Upper lobe of right lung (tissue), 1 donor: ENCODE measurements around the gene QPCTL. TPM values are rescaled to one million over a fixed set of nuclear protein-coding genes. Genes with fewer than 3 reads are reported as not detected.
"Not testable (repeated sequence)": the region's sequence is repeated elsewhere in the genome, so short reads cannot be mapped to it uniquely, and the experiment has no call there.

Source experiments
- ATAC-seq: fragments of 200-7000 bp; cut with Tn5 transposase; one replicate; pipeline ENCODE4 v1.9.1; 2020; ENCODE audit warnings: mild to moderate bottlenecking, moderate library complexity
- DNase-seq: peaks from one replicate; pipeline ENCODE4 v3.0.0-alpha.2; 2020
- H3K27ac ChIP-seq: fragments of 200-600 bp; one replicate; pipeline ENCODE4 v1.8.0; 2022
- H3K27me3 ChIP-seq: fragments of 200-600 bp; one replicate; pipeline ENCODE4 v1.8.0; 2022; ENCODE audit warnings: mild to moderate bottlenecking
- H3K36me3 ChIP-seq: fragments of 200-600 bp; one replicate; pipeline ENCODE4 v1.8.0; 2022
- H3K4me1 ChIP-seq: fragments of 200-600 bp; one replicate; pipeline ENCODE4 v1.8.0; 2022
- H3K4me3 ChIP-seq: fragments of 200-600 bp; one replicate; pipeline ENCODE4 v1.8.0; 2022; ENCODE audit warnings: mild to moderate bottlenecking
- H3K9me3 ChIP-seq: fragments of 200-600 bp; one replicate; pipeline ENCODE4 v1.8.0; 2022
- intact Hi-C: fragments of 100-400 bp; cut with DNase I; formaldehyde crosslinking; loops from one replicate; pipeline ENCODE4 v1.11.0; 2022
- total RNA-seq: library from RNA; stranded (reverse); fragmentation: NEBNext Ultra II Directional; extraction: Animal tissue kit (Norgen Biotek cat#: 25700); gene quantifications from one replicate; pipeline ENCODE4 v1.2.1, GENCODE V29; 2021
- TF ChIP-seq, protein P1 (sequence below): fragments of 200-600 bp; IDR thresholded peaks from one replicate; pipeline ENCODE4 v1.8.0; 2022; ENCODE audit warnings: antibody characterized with exemption
- donor health status: DM: no; HTN: yes; CAD: no; lungs with severe emphysema.

Gene QPCTL
- total RNA-seq, 1 donor from 2014 or later: 7.0 TPM

DNA sequence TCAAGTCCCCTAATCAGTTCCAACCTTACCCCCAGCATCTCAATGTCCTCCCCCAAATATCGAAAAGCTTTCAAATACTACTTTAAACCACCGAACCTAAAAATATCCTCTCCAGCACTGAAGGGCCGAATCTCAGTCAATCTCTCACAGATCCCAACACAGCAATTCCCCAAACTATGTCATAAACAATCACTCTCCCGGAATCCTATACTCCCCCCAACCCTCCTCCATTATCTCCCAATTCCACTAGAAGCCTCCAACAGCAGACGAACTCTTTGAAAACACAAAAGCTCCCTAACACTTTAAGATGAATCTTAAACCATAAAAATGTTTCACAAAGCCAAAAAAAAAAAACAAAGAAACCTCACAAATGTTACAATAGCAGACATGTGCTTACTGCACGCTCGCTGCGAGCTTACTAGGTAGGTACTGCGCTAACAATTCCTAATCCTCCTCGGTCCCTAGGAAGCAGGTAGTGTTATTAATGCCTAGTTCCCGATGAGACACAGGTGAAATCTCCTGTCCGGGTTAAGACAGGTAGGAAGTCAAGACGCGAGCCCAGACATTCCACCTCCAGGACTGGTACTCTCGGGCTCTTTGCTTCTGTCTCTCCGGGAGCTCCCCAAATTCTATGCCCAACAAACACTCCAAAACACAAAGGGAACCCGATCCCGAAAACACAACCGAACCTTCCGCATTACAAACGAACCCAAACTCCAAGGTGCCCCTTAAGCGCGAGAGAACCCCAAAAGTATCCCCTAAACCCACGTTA lies 24.1 kb downstream of the QPCTL start:
- Histone ChIP-seq H3K4me3 (peak overlapping the region; percentile 69), H3K27me3 (no peaks in the 10 kb centered on the region), H3K27ac (peak overlapping the region; percentile 68), H3K9me3 (no peaks in the 10 kb centered on the region), H3K36me3 (peaks cover 15% of the 10 kb centered on the region), H3K4me1 (peaks cover 15% of the 10 kb centered on the region)
- no peak for DNase-seq
- ATAC-seq: no peak
- intact Hi-C loops: no loop called here
- TF ChIP-seq, protein P1, sequence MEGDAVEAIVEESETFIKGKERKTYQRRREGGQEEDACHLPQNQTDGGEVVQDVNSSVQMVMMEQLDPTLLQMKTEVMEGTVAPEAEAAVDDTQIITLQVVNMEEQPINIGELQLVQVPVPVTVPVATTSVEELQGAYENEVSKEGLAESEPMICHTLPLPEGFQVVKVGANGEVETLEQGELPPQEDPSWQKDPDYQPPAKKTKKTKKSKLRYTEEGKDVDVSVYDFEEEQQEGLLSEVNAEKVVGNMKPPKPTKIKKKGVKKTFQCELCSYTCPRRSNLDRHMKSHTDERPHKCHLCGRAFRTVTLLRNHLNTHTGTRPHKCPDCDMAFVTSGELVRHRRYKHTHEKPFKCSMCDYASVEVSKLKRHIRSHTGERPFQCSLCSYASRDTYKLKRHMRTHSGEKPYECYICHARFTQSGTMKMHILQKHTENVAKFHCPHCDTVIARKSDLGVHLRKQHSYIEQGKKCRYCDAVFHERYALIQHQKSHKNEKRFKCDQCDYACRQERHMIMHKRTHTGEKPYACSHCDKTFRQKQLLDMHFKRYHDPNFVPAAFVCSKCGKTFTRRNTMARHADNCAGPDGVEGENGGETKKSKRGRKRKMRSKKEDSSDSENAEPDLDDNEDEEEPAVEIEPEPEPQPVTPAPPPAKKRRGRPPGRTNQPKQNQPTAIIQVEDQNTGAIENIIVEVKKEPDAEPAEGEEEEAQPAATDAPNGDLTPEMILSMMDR: no peak

DNA sequence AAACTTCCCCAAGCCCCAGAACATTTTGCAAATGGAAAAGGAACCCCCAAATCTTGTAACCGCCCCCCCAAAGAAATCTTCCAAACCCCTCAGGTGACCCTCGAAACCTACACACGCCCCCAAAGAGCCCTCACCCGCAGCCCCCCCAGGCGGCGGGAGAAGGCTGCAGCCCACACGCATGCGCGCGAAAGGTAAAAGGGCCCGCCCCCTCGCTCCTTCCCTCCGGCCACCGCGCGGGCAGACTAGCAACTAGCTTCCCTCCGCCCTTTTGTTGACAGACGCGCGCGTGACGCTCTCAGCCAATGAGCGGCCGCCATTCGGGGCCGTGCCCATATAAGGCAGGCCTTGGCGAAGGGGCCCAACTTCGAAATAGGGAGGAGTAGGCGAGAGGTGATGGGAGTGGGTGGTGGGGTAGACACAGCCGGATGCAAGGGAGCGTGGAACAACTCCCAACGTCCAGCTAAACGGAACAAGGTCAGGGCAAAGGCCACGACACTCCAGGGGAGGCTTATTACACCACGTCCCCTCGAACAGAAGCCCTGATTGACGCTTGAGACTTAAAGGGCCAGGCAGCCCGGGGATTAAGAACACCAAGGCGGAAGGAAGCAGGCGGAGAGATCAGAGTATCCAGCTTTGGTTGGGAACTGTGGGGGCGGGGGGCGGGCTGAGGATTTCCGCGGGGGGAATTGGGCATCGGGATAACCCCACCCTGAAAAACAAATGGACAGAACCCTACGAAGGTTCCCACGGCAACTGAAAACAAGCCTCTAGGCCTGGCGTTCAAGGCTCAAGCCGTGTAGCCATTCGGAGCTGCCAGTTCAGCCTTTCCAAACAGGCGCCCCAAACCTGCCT lies 24.9 kb downstream of the QPCTL start:
- Histone ChIP-seq H3K4me1 (peaks cover 15% of the 10 kb centered on the region), H3K36me3 (peaks cover 15% of the 10 kb centered on the region), H3K27me3 (no peaks in the 10 kb centered on the region), H3K4me3 (peak overlapping the region; percentile 69), H3K27ac (peak overlapping the region; percentile 86), H3K9me3 (no peaks in the 10 kb centered on the region)
- intact Hi-C loops: no loop called here
- TF ChIP-seq, protein P1: peak; percentile 15
- DNase-seq (peak; percentile 100), ATAC-seq (peak; percentile 98)

DNA sequence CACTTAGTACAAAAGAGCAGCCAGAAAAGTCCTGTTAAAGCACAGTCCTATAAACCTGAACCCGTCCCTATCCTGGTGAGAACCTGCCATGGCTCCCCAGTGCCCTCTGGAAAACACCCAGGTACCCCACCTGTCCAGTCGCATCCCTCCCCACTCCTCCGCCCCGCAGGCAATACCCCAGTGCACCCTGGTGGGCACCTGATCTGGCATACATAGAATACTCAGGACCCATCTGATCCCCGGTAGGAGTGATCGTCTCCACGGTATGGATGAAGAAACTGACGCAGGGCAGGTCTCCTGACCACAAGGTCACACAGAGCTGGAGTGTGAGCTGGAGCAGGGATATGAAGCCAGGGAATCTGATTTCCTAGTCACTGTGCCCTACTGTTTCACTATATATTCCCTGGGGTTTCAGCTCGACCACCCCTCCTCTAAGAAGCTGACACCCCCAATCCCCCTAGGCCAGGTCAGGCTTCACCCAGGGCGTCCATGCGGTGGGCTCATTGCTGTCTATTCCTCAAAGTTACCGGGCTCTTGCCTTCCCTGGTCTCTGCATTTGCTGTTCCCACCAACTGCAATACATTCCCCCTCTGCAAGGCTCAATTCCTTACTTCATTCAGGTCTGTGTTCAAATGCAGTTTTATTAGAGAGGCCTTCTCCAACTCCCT lies 25.7 kb downstream of the QPCTL start:
- ATAC-seq (no peak), DNase-seq (peak; percentile 66)
- Histone ChIP-seq H3K4me3 (peak overlapping the region; percentile 69), H3K4me1 (peaks cover 15% of the 10 kb centered on the region), H3K27ac (peak overlapping the region; percentile 86), H3K36me3 (peaks cover 10% of the 10 kb centered on the region), H3K27me3 (no peaks in the 10 kb centered on the region), H3K9me3 (no peaks in the 10 kb centered on the region)
- TF ChIP-seq, protein P1: no peak
- intact Hi-C loops: no loop called here

DNA sequence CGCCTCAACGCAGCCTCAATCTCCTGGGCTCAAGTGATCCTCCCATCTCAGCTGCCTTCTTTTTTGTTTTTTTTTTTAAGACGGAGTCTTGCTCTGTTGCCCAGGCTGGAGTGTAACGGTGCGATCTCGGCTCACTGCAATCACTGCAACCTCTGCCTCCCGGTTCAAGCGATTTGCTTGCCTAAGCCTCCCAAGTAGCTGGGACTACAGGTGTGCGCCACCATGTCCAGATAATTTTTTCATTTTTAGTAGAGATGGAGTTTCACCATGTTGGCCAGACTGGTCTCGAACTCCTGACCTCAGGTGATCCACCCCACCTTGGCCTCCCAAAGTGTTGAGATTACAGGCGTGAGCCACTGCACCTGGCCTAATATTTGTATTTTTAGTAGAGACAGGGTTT lies 27.6 kb downstream of the QPCTL start:
- H3K36me3 ChIP-seq: peaks cover 14% of the 10 kb centered on the region
- intact Hi-C loops, H3K9me3 ChIP-seq, H3K27me3 ChIP-seq, ATAC-seq, H3K27ac ChIP-seq, H3K4me3 ChIP-seq, DNase-seq: not testable (repeated sequence)
- H3K4me1 ChIP-seq: peaks cover 15% of the 10 kb centered on the region

DNA sequence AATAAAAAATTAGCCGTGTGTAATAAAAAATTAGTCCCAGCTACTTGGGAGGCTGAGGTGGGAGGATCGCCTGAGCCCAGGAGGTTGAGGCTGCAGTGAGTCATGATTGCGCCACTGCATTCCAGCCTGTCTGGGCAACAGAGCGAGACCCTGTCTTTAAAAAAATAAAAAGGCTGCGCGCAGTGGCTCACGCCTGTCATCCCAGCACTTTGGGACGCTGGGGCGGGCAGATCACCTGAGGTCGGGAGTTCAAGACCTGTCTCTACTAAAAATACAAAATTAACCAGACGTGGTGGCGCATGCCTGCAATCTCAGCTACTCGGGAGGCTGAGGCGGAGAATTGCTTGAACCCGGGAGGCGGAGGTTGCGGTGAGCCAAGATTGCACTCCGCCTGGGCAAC lies 36.2 kb downstream of the QPCTL start:
- H3K4me3 ChIP-seq, DNase-seq, H3K9me3 ChIP-seq, H3K36me3 ChIP-seq, H3K27ac ChIP-seq, ATAC-seq, intact Hi-C loops, H3K27me3 ChIP-seq: not testable (repeated sequence)
- peaks cover 13% of the 10 kb centered on the region for H3K4me1 ChIP-seq

DNA sequence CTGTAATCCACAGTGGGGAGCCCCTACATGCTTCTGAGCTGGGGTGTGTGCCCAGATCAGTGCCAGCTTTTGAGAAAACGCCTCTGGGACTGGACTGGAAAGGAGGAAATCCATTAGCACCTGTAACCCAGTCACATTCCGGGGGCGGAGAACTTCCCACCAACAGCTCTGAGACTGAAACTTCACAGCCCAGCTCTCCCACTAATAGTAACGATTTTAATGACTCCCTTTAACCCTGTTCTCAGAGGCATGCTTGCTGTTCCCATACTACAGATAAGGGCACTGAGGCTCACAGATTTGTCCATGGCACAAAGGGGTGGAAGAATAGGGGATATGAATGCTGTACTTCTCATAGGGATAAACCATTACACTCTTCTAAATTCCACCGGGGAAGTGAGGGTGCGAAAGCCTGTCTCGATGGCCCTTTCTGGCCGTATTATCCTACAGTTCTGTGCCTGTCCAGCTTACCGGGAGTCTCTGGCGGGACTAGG lies 37.4 kb downstream of the QPCTL start:
- Histone ChIP-seq H3K36me3 (peaks cover 6% of the 10 kb centered on the region), H3K27me3 (no peaks in the 10 kb centered on the region), H3K27ac (peak overlapping the region; percentile 70), H3K9me3 (no peaks in the 10 kb centered on the region), H3K4me3 (peak overlapping the region; percentile 81), H3K4me1 (peaks cover 13% of the 10 kb centered on the region)
- DNase-seq (no peak), ATAC-seq (peak; percentile 2)
- intact Hi-C loops: no loop called here
- TF ChIP-seq, protein P1: no peak
